Dermis microvascular lymphatic vessel endothelial cell (primary cell): ENCODE results near the gene LIM2. TPM values are rescaled to one million over a fixed set of nuclear protein-coding genes. Genes with fewer than 3 reads are reported as not detected.

Experiments used
- DNase-seq, 2 donors: peaks; one replicate each; pipeline versions ENCODE4 v3.0.0 to v3.0.0-alpha.2; 2010; ENCODE audit warnings: low read depth in 2 of 2
- total RNA-seq: library from RNA; depleted of rRNA; stranded (reverse); fragments of >200 nt; gene quantifications from 2 replicates; pipeline ENCODE4 v1.2.1, GENCODE V29; 2014

The LIM2 gene
- total RNA-seq, 1 donor from 2014 or later, result not detected

GRCh38 chr19:51396175-51396574, 8.4 kb upstream of the LIM2 start:
- no peak for DNase-seq

- DNase-seq, result peak; percentile 94 to 95
Observed at GRCh38 chr19:51394050-51394836, 6.5 kb upstream of the LIM2 start.

GRCh38 chr19:51392701-51393100, 4.9 kb upstream of the LIM2 start:
- no peak for DNase-seq

GRCh38 chr19:51391073-51391611, 3.4 kb upstream of the LIM2 start:
- DNase-seq, result no peak

- DNase-seq, result no peak
Observed at GRCh38 chr19:51389143-51389542, 1.4 kb upstream of the LIM2 start.

GRCh38 chr19:51386882-51387520, 773 bp downstream of the LIM2 start:
- no peak for DNase-seq

GRCh38 chr19:51382004-51382403, 5.8 kb downstream of the LIM2 start:
- no peak for DNase-seq

GRCh38 chr19:51380379-51380778, 7.4 kb downstream of the LIM2 start:
- DNase-seq, result no peak

GRCh38 chr19:51377422-51377821, 10.4 kb downstream of the LIM2 start:
- no peak for DNase-seq

- DNase-seq, result no peak
Observed at GRCh38 chr19:51375504-51376221, 12.1 kb downstream of the LIM2 start.

- DNase-seq, result no peak
Observed at GRCh38 chr19:51372649-51373504, 14.9 kb downstream of the LIM2 start, which contains the start of gene NKG7. Gene NKG7 (minus strand): TSS chr19:51372654. CDS start chr19:51372535, 119 bp downstream.

- DNase-seq, result no peak
Observed at GRCh38 chr19:51372021-51372648, 15.6 kb downstream of the LIM2 start.

GRCh38 chr19:51371186-51371690, 16.5 kb downstream of the LIM2 start:
- DNase-seq, result no peak

GRCh38 chr19:51370230-51370629, 17.5 kb downstream of the LIM2 start:
- no peak for DNase-seq

GRCh38 chr19:51368366-51369282, 19.1 kb downstream of the LIM2 start, which contains the start of gene CLDND2:
Gene CLDND2 (minus strand): TSS chr19:51369003. CDS start chr19:51368577, 426 bp downstream.
- DNase-seq, result no peak

GRCh38 chr19:51367565-51368365, 20.0 kb downstream of the LIM2 start:
- peak; percentile 91 to 99 for DNase-seq

GRCh38 chr19:51367255-51367564, 20.6 kb downstream of the LIM2 start:
- no peak for DNase-seq
